Cardiac fibroblast (primary cell): Measurements from ENCODE around the gene SLC25A45.

Experiments used
- DNase-seq, 2 donors: peaks; one replicate each; pipeline versions ENCODE4 v3.0.0 to v3.0.0-alpha.2; 2010; ENCODE audit warnings: low read depth in 2 of 2
- H3K4me3 ChIP-seq, 2 donors: replicated peaks in 1 of 2; 1 replicate in 1 of 2; 2 replicates in 1 of 2; pipeline ENCODE4 v1.5.1; 2011; ENCODE audit warnings: low read depth in 2 of 2, low read length in 2 of 2, mild to moderate bottlenecking in 2 of 2, moderate library complexity in 1 of 2
- TF ChIP-seq, protein P1 (sequence below): IDR thresholded peaks from one replicate; pipeline ENCODE4 v1.5.1; 2011; ENCODE audit warnings: low read depth, mild to moderate bottlenecking, low read length, inconsistent platforms

The SLC25A45 gene

DNA sequence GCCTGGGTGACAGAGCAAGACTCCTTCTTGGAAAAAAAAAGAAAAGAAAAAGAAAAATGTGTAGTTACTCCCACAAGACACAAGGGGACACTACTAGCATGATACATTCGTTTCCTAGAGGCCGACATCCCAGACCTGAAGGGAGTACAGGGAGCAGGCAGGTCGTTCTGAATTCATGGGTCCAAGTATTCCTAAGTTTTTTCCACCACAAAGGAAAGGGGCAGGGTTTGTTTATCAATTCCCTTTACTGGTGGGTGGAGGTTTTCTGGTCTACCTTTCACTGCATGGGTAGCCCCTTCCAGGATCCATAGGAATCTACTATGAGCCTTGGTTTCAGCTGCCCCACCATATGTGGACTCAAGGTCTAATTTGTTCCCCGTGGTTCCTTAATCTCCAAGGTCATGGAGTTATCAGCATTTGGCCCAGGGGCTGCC lies 16.1 kb downstream of the SLC25A45 start:
- H3K4me3 ChIP-seq = no peak overlapping the region
- TF ChIP-seq, protein P1, sequence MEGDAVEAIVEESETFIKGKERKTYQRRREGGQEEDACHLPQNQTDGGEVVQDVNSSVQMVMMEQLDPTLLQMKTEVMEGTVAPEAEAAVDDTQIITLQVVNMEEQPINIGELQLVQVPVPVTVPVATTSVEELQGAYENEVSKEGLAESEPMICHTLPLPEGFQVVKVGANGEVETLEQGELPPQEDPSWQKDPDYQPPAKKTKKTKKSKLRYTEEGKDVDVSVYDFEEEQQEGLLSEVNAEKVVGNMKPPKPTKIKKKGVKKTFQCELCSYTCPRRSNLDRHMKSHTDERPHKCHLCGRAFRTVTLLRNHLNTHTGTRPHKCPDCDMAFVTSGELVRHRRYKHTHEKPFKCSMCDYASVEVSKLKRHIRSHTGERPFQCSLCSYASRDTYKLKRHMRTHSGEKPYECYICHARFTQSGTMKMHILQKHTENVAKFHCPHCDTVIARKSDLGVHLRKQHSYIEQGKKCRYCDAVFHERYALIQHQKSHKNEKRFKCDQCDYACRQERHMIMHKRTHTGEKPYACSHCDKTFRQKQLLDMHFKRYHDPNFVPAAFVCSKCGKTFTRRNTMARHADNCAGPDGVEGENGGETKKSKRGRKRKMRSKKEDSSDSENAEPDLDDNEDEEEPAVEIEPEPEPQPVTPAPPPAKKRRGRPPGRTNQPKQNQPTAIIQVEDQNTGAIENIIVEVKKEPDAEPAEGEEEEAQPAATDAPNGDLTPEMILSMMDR = peak; percentile 73
- peak; percentile 90 to 93 for DNase-seq

- no peak for DNase-seq
- no peak overlapping the region for H3K4me3 ChIP-seq
- TF ChIP-seq, protein P1 = no peak
These were observed 18.7 kb downstream of the SLC25A45 start for GRCh38 chr11:65363770-65364169.

GRCh38 chr11:65362966-65363365 lies 19.5 kb downstream of the SLC25A45 start:
- TF ChIP-seq, protein P1 = no peak
- H3K4me3 ChIP-seq = no peak overlapping the region

GRCh38 chr11:65362320-65362931 lies 20.0 kb downstream of the SLC25A45 start:
- DNase-seq = no peak
- no peak overlapping the region for H3K4me3 ChIP-seq
- TF ChIP-seq, protein P1 = no peak

More at GRCh38 chr11:65362966-65363365, 19.5 kb downstream of the SLC25A45 start:
- DNase-seq = no peak

DNA sequence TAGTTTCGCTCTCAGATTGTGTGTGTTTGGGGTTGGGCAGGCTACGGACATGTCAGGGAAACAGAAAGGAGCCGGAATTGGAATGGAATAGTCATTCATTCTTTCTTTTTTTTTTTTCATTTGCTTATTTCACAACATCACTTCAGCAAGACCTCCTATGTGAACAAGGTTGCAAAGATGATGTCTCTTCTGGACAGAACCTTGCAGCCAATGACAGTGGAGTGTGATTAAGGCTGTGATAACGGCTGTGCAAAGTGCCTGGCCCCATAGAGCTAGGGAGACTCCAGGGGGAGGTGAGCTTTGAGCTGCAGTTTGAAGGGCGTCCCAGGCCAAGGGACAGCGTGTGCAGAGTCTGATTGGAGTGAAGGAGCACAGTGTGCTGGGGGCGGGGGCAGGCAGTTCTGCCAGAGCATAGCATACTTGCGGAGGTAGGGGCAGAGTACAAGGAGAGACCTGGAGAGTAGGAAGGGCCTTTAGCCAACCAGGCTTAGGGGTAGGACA lies 24.5 kb downstream of the SLC25A45 start:
- H3K4me3 ChIP-seq = no peak overlapping the region
- TF ChIP-seq, protein P1 = no peak
- peak; percentile 12 to 39 for DNase-seq

DNA sequence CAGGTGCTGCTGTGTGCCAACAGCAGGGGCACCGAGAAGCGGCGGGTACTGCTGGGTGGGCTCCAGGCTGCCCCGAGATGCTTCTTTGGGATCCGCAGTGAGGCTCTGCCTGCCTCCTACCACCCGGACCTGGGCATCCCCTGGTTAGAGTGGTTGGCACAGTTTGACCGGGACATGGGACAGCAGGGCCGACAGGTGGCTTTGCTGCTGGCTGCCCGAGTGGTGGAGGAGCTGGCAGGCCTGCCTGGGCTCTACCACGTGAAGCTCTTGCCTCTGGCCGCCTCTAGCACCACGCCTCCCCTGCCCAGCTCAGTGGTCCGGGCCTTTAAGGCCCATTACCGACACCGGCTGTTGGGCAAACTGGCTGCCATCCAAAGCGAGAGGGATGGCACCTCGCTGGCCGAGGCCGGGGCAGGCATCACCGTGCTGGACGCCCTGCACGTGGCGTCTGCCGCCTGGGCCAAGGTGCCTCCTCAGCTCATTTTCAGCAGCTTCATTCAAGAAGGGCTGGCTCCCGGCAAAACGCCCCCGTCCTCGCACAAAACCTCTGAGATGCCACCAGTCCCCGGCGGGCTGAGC lies 26.0 kb downstream of the SLC25A45 start:
- DNase-seq = no peak
- H3K4me3 ChIP-seq = no peak overlapping the region
- TF ChIP-seq, protein P1 = no peak
